HG03558 (cell line): Measurements from ENCODE around the gene ERCC8.
"Not testable (repeated sequence)": the region's sequence is repeated elsewhere in the genome, so short reads cannot be mapped to it uniquely, and the experiment has no call there.

Experiments used
- ATAC-seq: cut with Tn5 transposase; IDR thresholded peaks from one replicate; pipeline ENCODE4 v1.9.1; 2021; ENCODE audit warnings: moderate number of reproducible peaks; ENCODE audit not compliant: unreplicated experiment; ENCODE audit errors: extremely low read depth

Gene ERCC8, protein sequence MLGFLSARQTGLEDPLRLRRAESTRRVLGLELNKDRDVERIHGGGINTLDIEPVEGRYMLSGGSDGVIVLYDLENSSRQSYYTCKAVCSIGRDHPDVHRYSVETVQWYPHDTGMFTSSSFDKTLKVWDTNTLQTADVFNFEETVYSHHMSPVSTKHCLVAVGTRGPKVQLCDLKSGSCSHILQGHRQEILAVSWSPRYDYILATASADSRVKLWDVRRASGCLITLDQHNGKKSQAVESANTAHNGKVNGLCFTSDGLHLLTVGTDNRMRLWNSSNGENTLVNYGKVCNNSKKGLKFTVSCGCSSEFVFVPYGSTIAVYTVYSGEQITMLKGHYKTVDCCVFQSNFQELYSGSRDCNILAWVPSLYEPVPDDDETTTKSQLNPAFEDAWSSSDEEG

DNA sequence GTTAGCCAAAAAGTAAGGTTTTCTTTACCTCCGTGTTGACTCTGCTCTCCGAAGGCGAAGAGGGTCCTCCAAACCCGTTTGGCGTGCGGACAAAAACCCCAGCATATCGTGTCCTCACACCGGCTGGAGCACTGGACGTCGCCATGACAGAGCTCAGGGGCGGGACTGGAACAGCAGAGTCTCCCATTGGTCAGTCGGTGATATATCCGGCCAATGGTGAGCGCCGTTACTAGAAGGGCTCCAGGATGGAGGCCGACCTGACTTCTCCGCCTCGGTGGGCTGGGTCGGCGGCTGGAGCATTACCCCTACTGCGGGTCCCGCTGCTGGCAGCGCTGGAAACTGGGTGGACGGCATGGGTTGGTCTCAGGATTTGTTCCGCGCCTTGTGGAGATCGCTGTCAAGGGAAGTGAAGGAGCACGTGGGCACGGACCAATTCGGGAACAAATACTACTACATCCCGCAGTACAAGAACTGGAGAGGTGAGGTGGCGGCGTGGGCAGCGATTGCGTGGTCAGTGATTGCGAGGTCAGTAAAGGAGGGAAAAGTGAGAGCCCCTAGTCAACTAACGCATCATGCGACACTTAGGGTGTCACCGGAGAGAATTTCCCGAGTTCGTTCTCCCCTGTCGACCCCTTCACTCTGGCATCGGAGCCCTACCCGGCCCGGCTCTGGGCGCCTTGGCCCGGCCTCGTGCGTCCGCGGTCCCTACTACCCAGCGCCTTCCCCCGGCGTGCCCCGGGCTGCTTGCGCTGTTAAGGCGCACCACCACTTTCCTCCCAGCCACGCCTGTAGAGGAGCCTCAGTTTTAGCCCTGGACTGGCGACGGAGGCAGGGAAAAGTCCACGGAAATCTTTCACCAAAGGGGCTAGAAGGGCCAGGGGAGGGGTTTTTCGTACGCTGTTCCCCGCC, at the start of gene ERCC8, which contains the start of gene NDUFAF2:
ERCC8 (minus strand) TSS at position 167 of the 909 bp plus-strand sequence; CDS start at position 105, 62 bp downstream.
NDUFAF2 (plus strand) TSS at position 302 of the 909 bp plus-strand sequence; CDS start at position 353, 51 bp downstream.
- peak; percentile 99 for ATAC-seq

DNA sequence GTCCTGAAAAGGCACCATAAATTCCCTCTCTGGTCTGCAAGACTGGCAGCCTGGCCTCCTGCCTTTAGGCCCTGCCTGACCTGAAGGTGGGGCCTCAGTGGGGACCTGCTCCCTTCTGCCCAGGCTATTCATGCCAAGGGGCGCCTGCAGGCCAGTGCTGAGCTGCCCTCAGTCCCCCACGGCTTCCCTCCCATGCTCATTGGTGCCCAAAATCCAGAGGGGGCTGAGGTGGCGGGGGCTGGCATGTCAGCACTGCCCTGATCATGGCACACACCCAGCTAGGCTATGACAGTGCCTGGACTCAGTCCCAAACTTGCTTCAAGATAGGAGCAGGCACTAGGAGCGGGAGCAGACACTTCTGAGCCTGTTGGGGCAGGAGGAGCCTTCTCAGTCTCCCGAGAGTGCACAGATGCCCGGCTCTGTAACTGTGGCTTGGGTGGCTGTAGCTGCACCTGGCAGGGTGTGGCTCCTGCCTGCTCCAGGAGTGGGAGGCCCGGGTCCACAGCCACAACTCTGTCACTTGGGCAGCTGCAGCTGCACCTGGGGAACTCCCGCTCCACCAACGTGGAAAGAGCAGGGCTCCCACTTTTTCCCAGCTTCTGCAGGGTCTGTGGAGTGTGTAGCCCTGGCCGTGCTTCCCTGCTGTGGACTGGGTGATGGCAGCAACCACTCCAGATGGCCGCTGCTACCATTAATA, 49.2 kb upstream of the ERCC8 start:
- no peak for ATAC-seq

DNA sequence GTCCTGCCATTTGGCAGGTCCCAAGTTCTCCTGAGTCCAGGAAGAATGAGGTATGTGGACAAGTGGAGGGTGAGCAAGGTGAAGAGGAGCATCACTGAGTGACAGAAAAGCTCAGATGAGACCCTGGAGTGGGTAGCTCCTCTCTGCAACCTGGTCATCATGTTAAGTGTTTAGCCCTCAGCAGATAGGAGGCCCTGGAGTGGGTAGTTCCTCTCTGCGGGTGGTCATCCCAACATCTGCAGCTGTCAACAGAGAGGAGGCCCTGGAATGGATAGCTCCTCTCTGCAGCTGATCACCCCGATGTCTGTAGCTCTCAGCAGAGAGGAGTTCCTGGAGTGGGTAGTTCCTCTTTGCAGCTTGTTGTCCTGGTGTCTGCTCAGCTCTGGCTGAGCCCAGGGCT, 48.6 kb upstream of the ERCC8 start:
- ATAC-seq: no peak

DNA sequence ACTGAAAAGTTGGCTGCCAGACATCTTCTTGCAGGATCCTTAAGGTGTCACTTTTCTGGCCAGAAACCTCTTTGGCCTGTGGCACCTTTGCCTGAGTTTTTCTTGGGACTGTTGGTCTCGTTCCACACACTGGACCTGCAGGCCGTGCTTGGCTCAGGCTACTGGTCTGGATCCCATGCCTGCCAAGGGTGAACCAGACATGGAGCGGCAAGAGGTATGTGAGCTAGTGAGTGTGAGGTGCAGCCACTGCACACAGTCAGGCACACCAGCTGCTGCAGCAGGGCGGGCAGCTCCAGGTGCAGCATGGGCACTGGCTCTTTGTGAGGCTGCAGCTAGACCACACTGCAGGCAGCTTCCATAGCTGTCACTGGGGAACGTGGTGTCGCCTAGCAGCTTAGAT, 48.0 kb upstream of the ERCC8 start:
- ATAC-seq: no peak

DNA sequence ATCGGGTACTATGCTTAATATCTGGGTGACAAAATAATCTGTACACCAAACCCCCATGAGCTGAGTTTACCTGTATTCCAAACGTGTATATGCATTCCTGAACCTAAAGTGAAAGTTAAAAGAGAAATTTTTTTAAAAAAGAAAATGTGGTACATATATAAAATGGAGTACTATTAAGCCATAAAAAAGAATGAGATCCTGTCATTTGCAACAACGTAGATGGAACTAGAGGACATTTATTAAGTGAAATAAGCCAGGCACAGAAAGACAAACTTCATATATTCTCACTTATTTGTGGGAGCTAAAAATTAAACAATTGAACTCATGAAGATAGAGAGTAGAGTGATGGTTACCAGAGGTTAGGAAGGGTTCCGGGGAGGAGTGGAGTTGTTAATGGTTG, 44.9 kb upstream of the ERCC8 start:
- no peak for ATAC-seq

DNA sequence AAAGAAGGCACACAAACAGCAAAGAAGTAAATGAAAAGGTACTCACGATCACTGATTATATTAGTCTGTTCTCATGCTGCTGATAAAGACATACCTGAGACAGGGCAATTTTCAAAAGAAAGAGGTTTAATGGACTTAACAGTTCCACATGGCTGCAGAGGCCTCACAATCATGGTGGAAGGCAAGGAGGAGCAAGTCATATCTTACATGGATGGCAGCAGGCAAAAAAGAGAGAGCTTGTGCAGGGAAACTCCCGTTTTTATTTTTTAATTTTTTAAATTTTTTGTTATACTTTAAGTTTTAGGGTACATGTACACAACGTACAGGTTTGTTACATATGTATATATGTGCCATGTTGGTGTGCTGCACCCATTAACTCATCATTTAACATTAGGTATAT, 37.3 kb upstream of the ERCC8 start:
- ATAC-seq: not testable (repeated sequence)

DNA sequence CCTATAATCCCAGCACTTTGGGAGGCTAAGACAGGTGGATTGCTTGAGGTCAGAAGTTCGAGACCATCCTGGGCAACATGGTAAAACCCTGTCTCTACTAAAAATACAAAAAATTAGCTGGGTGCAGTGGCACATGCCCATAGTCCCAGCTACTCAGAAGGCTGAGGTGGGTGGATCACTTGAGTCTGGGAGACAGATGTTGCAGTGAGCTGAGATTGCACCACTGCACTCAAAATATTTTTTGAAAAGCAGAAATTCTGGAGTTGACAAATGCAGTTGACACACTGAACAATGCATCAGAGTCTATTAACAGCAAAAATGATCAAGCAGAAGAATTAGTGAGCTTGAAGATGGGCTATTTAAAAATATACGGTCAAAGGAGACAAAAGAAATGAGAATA, 35.6 kb upstream of the ERCC8 start:
- ATAC-seq: no peak

DNA sequence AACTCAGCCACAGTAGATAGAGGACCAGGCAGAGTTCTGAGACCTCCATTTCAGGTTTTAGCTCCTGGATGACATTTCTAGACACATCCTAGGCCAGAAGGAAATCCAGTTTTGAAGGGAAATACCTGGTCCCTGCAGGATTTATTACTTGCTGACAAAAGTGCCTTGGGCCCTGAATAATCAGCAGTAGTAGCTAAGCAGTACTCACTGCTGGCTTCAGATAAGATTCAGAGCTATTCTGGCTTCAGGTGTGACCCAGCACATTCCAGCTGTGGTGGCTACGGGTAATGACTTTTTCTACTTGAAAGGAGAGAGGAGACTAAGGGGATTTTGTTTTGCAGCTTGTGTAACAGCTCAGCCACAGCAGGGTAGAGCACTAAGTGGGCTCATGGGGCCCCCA, 34.1 kb upstream of the ERCC8 start:
- ATAC-seq: no peak

DNA sequence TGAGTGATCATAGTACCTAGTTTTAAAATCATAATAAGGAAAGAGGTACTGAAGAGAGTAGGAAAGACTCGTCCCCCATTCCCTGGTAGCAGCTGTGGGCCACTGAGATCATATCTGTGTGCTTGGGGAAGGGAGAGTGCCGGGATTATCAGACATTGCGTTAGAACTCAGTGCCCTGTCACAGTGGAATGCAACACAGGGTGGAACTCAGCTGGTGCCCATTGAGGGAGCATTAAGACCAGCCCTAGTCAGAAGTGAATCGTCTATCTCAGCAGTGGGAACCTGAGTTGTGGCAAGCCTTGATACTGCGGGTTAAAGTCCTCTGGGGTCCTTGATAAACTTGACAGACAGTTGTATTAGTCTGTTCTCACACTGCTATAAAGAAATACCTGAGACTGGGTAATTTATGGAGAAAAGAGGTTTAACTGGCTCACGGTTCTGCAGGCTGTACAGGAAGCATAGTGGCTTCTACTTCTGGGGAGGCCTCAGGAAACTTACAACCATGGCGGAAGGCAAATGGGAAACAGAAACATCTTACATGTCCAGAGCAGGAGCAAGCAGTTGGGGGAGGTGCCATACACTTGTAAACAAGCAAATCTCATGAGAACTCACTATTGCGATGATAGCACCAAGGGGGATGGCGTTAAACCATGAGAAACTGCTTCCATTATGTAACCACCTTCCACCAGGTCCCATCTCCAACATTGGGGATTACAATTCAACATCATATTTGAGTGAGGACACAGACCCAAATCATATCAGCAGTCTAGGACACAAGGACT, 33.3 kb upstream of the ERCC8 start:
- no peak for ATAC-seq

DNA sequence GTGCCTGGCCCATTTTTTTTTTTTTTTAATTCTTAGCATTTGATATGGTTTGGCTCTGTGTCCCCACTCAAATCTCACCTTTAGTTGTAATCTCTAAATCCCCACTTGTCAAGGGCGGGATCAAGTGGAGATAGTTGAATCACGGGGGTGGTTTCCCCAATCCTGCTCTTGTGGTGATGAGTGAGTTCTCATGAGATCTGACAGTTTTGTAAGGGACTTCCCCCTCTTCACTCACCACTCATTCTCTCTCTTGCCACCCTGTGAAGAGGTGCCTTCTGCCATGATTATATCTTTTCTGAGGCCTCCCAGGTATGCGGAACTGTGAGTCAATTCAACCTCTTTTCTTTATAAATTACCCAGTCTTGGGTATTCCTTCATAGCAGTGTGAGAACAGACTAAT, 27.4 kb upstream of the ERCC8 start:
- no peak for ATAC-seq

DNA sequence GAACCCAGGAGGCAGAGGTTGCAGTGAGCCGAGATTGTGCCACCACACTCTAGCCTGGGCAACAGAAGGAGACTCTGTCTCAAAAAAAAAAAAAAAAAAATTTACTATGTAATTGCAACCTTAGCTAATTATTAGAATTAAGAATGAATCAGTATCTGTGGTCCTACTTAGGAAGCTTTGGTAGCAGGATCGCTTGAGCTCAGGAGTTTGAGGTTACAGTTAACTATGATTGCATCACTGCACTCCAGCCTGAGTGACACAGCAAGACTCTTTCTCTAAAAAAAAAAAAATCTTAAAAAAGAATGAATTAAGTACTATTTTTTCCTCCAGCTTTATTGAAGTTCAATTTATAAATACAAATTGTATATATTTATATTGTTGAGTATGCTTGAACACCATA, 16.8 kb upstream of the ERCC8 start:
- ATAC-seq: no peak

DNA sequence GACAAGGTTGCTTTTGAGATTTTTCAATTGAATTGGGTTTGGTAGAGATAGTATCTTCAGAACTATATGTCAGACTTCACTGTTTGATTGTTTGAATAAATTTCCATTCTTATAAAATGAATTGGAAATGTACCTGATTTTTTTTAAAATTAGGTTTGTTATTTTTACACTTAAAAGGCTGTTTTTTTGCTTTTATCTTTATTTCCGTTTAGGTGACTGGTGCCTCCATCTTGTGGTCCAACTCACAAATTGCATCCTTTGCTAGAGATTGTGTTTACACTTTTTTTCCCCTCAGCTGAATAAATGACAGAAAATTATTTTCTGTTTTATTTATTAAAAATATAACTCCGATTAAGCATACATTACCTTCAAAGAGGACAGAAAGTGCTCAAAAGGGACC, 15.7 kb upstream of the ERCC8 start:
- ATAC-seq: no peak

DNA sequence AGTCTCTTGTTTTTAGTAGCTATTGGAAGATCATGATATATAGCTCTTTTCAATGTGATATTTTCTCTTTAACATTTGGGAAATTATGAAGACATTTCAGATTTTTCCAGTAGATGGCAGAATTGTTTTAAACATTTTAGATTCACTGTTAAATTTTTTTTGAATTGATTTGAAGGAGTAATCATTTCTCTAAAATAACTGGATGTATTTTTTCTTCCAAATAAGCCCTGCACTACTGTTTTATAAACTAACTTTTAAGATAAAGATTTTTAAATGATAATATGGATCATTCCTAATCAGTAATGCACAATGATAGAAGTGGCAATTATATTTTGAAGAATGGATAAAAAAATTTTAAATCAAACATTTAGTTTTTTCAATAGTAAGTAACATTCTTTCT, 14.3 kb upstream of the ERCC8 start:
- no peak for ATAC-seq

DNA sequence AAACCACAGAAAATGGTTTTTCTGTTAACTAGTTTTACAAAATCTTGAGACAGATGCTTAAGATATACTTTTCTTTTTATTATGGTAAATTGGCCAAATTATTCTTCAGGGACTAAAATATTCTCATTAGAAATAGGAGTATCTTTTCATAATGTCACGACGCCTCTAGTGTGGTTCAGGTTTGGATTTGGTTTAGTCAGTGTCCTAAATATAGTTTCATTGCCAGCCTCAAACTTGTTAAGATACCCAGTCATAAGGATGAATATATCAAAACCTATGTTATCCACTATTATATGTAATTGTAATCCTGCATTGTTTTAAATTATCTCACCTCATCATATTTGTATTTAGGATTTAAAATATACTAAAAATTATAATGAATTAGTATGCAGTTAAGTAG, 13.8 kb upstream of the ERCC8 start:
- ATAC-seq: no peak

DNA sequence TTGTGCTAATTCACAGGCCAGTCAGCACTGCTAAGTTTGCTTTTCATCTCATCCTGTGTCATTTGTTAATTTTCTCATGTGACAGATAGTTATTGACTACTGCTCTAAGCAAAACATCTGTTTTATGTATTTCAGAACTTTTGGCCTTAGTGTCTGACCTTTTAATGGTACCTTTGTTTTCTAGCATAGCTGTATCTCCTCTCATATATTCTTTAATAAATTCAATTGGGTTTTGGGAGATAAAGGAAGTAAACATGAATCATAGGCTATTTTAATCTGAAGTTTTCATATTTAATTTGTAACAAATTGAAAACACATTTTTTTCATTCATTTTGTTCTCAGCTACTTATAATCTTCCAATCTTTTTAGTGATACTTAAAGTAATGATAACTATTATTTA, 13.2 kb upstream of the ERCC8 start:
- no peak for ATAC-seq

DNA sequence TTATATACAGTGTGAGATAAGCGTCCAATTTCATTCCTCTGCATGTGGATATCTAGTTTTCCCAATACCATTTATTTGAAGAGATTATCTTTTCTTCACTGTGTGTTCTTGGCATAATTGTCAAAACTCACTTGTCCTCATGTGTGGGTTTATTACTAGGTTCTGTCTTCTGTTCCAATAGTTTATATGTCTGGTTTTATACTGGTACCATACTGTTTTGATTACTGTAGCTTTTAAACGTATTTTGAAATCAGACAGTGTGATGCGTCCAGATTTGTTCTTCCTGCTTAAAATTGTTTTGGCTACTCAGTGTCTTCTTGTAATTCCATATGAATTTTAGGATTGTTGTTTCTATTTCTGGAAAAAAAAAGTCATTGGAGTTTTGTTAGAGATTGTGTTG, 10.4 kb upstream of the ERCC8 start:
- ATAC-seq: no peak

DNA sequence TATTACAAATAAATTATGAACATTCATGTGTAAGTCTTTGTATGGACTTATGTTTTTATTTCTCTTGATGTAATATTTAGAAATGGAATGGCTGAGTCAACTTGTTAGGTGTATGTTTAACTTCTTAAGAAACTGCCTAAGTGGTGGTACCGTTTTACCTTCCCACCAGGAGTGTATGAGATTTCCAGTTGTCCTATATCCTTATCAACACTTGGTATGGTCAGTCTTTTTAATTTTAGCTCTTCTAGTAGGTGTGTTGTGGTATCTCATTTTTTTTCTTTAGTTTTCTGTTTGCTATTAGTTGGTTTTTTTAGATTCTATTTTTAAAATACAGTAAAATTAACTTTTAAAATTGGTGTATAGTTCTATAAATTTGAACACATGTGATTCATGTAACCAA, 3.9 kb upstream of the ERCC8 start:
- ATAC-seq: no peak

DNA sequence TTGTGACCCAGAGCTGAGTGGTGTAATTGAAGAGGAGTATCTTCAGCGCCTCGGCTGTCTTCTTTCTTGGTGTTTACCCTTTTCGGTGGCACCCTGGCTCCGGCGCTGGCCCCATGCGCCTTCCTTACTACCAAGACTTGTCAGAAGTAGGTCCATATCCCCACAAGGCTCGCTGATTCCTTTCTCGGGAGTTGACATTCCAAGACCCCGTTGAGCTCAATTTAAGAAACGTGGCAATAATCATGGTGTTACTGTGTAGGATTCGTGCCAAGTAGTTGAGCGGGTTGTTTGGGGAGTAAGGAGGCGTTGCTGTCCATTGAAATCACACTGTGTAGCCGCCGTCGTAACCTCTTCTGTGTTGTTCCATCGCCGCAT, 930 bp upstream of the ERCC8 start:
- peak; percentile 5 for ATAC-seq

DNA sequence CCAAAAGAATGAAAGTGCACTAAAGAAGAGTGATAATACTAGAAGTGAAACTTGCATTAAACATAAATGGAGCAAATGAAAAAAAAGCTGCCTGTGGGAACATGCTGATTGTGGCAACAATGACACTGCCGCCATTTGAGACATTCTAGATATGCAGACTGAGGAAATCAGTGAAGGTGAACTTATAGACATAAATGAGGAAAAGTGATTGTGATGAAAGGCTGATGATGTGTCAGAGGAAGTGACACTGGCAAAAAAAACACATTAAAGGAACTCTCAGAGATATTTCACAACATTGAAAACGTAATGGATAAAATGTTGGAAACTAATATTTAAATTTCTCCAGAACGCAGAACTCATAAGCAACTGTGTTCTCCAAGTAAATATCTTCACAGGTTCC, 1.2 kb downstream of the ERCC8 start:
- no peak for ATAC-seq

DNA sequence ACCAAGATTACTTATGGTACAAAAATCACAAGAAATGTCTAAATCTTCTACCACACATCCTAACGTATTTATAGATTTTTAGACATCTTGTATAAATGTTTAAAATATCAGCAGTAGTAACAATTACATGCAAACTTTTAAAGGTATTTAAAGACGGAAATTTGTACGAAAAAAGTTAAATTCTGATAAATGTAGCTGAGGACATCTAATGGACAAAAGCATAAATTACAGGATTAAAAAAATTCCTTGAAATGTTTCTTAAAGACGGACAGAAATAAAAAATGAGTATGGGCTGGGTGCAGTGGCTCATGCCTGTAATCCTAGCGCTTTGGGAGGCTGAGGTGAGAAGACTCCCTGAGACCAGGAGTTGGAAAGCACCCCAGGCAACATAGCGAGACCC, 15.8 kb downstream of the ERCC8 start:
- ATAC-seq: no peak
